Vagina (tissue), 2 donors: ENCODE results near the gene ALKBH1.
"Not testable (repeated sequence)": the region's sequence is repeated elsewhere in the genome, so short reads cannot be mapped to it uniquely, and the experiment has no call there.

Experiments
- POLR2A ChIP-seq, 2 donors: fragments of 450-650 bp; IDR thresholded peaks; one replicate each; pipeline ENCODE4 v1.6.1; 2017; ENCODE audit warnings: antibody characterized with exemption in 2 of 2, mild to moderate bottlenecking in 2 of 2, moderate library complexity in 2 of 2
- TF ChIP-seq, protein P1 (sequence below), 3 experiments: fragments of 450-650 bp in 2 of 3; fragments of 200-600 bp in 1 of 3; sonication (generic) in 1 of 3; IDR thresholded peaks; one replicate each; pipeline ENCODE4 v1.5.1; 2017 to 2019; ENCODE audit warnings: antibody characterized with exemption in 3 of 3, mild to moderate bottlenecking in 2 of 3, moderate library complexity in 2 of 3

DNA sequence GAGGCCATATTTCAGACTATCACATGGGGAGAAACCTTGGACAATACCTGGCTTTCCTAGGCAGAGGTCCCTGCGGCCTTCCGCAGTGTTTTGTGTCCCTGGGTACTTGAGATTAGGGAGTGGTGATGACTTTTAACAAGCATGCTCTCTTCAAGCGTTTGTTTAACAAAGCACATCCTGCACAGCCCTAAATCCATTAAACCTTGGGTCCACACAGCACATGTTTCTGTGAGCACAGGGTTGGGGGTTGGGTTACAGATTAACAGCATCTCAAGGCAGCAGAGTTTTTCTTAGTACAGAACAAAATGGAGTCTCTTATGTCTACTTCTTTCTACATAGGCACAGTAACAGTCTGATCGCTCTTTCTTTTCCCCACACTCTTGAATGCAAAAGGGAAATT is 72.0 kb downstream of the ALKBH1 start:
- TF ChIP-seq POLR2A (IDR thresholded peaks at IDR 0.05), result not testable (repeated sequence)
- TF ChIP-seq, protein P1, sequence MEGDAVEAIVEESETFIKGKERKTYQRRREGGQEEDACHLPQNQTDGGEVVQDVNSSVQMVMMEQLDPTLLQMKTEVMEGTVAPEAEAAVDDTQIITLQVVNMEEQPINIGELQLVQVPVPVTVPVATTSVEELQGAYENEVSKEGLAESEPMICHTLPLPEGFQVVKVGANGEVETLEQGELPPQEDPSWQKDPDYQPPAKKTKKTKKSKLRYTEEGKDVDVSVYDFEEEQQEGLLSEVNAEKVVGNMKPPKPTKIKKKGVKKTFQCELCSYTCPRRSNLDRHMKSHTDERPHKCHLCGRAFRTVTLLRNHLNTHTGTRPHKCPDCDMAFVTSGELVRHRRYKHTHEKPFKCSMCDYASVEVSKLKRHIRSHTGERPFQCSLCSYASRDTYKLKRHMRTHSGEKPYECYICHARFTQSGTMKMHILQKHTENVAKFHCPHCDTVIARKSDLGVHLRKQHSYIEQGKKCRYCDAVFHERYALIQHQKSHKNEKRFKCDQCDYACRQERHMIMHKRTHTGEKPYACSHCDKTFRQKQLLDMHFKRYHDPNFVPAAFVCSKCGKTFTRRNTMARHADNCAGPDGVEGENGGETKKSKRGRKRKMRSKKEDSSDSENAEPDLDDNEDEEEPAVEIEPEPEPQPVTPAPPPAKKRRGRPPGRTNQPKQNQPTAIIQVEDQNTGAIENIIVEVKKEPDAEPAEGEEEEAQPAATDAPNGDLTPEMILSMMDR (IDR thresholded peaks at IDR 0.05), result not testable (repeated sequence)
